Kidney epithelial cell (primary cell): ENCODE measurements around the gene SRBD1. TPM values are rescaled to one million over a fixed set of nuclear protein-coding genes. Genes with fewer than 3 reads are reported as not detected.

Experiments used
- DNase-seq: peaks from one replicate; pipeline ENCODE4 v3.0.0-alpha.2; 2010; ENCODE audit warnings: low read depth
- H3K27me3 ChIP-seq: 2 replicates; pipeline ENCODE4 v1.6.0; 2011; ENCODE audit warnings: low read length; ENCODE audit not compliant: control insufficient read depth, insufficient read depth
- H3K36me3 ChIP-seq: 2 replicates; pipeline ENCODE4 v1.5.1; 2011; ENCODE audit warnings: low read length; ENCODE audit not compliant: control insufficient read depth, insufficient read depth
- H3K4me3 ChIP-seq: 2 replicates; pipeline ENCODE4 v1.5.1; 2011; ENCODE audit warnings: low read depth, mild to moderate bottlenecking, control low read depth, low read length
- CTCF ChIP-seq: IDR thresholded peaks from 2 replicates; pipeline ENCODE4 v1.5.1; 2011; ENCODE audit warnings: mild to moderate bottlenecking, moderate library complexity, low read length, control low read depth, inconsistent platforms; ENCODE audit not compliant: insufficient read depth, poor library complexity, severe bottlenecking
- total RNA-seq: library from RNA; depleted of rRNA; stranded (reverse); fragments of >200 nt; gene quantifications from 2 replicates; pipeline ENCODE4 v1.2.3, GENCODE V29; 2015

SRBD1 gene
- total RNA-seq, 1 donor from 2014 or later = 18.4 TPM

GRCh38 chr2:45443012-45443411, 168.1 kb downstream of the SRBD1 start:
- DNase-seq = no peak
- Histone ChIP-seq H3K4me3 (no peak overlapping the region), H3K27me3 (no peaks in the 10 kb centered on the region), H3K36me3 (no peaks in the 10 kb centered on the region)
- TF ChIP-seq CTCF = no peak

- Histone ChIP-seq H3K27me3 (no peaks in the 10 kb centered on the region), H3K4me3 (no peak overlapping the region), H3K36me3 (no peaks in the 10 kb centered on the region)
- no peak for TF ChIP-seq CTCF
- no peak for DNase-seq
Observed at GRCh38 chr2:45442026-45442425, 169.0 kb downstream of the SRBD1 start.

GRCh38 chr2:45441571-45441970, 169.5 kb downstream of the SRBD1 start:
- Histone ChIP-seq H3K36me3 (no peaks in the 10 kb centered on the region), H3K27me3 (no peaks in the 10 kb centered on the region), H3K4me3 (no peak overlapping the region)
- no peak for TF ChIP-seq CTCF
- no peak for DNase-seq

GRCh38 chr2:45439788-45440773, 171.0 kb downstream of the SRBD1 start:
- TF ChIP-seq CTCF = peak; percentile 33
- Histone ChIP-seq H3K36me3 (no peaks in the 10 kb centered on the region), H3K27me3 (no peaks in the 10 kb centered on the region), H3K4me3 (no peak overlapping the region)
- no peak for DNase-seq

GRCh38 chr2:45438872-45439665, 172.0 kb downstream of the SRBD1 start:
- DNase-seq = no peak
- Histone ChIP-seq H3K36me3 (no peaks in the 10 kb centered on the region), H3K27me3 (no peaks in the 10 kb centered on the region), H3K4me3 (no peak overlapping the region)
- no peak for TF ChIP-seq CTCF
